HG03558 (cell line): ENCODE data around the gene EXOC3L2.

Experiments
- ATAC-seq: cut with Tn5 transposase; IDR thresholded peaks from one replicate; pipeline ENCODE4 v1.9.1; 2021; ENCODE audit warnings: moderate number of reproducible peaks; ENCODE audit not compliant: unreplicated experiment; ENCODE audit errors: extremely low read depth

Gene EXOC3L2

DNA sequence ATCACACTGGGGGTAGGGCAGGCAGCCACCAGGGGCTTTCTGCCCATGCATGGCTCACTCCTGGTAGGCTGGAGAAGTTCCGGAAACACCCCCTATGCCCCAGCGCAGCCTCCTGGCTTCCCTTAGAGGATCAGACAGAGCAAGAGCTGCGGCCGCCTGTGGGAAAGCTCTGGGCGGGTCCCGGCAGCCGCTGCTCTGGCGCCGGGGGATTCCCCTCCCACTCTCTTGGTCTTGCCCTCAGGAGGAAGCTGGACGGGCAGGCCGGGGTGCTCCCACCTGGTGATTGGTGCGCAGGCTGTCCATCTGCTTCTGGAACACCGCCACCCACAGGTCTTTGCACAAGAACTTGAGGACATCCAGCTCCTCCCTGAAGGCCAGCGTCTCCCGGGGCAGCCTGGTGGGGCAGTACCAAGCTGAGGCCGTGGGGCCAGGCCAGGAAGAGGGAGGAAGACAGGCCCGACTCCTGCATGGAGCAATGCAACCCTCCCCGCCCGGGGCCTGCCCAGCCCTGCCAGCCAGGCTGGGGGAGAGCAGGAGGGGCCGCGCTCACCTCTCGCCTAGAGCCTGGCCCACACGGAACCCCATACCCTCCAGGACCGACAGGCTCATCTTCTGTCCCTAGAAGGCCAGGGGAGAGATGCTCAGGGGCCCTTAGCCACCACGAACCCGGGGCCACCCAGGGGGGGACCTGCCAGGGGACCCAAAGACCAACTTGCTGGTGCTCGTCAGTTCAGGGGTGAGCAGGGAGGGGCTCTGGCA is 80.5 kb downstream of the EXOC3L2 start:
- peak; percentile 66 for ATAC-seq

DNA sequence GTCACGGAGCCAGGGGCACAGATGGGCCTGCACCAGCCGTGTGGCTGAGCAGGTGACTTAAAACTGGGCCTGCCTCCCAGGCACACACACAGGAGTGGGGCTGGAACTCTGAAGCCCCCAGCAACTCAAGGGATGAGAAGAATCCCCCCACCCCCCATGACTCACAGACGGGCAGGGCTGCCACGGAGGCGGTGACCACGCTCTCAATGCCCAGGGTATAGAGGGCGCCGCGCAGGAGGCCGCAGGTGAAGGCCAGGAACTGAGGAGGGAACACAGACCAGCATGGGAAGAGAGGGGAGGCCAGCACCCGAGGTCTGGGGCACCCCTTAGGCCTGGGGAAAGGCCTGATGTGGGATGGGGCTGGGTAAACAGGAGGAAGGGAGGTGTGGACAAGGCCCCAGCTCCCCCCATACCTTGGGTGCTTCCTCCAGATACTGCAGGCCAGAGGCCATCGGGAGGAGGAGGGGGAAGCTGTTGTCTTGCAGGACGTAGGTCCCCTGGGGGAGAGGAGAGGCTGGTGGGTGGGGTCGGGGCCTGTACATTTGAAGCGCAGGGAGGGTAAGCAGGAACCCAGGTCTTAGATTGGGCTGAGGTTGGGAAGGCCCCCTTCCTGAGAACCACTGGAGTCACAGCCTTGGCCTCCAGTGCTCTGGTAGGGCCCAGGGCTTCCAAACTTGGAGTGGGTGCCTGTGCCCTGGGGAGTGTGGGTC is 81.3 kb downstream of the EXOC3L2 start:
- no peak for ATAC-seq

DNA sequence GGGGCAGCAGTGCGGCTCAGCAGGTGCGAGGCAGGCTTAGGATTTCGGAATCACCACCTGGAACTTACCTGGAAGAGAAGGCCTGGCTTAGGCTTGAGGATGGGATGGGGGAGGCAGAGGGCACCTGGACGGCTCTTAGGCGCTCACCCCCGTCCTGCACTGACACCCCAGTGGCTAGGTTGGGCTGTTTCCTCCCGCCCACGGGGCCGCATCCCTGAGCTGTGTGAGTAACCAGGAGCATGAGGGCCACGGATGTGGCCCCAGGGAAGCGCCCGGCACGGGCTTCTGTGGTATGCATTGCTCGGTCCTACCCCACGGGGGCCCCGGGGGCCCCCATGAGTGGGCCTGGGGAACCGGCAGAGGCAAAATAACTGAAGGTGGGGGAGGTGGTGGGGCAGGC is 82.1 kb downstream of the EXOC3L2 start:
- no peak for ATAC-seq

DNA sequence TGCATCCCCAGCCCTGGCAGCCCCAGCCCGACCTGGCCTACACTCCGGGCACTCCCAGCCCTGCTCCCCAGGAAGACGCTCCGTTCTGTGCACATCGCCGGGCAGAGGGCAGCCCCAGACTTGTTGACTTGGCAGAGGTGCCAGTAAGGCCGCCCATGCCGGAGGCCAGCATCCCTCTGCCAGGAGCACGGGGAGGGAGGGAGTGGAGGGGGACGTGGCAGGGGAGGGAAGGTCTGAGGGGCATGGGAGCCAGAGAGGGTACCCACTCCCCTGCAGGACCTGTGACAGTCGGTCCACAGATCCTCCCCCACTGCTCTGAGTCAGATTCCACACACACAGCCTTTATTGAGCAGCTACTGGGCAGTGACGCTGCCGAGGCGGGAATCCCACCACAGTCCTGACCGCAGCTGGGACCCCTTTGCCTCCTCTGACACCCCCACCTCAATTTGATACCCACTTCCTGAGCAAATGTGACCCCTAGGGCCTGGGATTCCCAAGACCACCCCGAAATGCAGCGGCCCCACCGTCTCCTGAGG is 82.5 kb downstream of the EXOC3L2 start:
- no peak for ATAC-seq
